NCI-H2081 (cell line): ENCODE measurements around the gene ULBP2.
"Not testable (repeated sequence)": the region's sequence is repeated elsewhere in the genome, so short reads cannot be mapped to it uniquely, and the experiment has no call there.

Experiments
- DNase-seq, 2 experiments: peaks; one replicate each; lab custom pipeline; 2025; lab: John Stamatoyannopoulos, UW

ULBP2 gene

DNA sequence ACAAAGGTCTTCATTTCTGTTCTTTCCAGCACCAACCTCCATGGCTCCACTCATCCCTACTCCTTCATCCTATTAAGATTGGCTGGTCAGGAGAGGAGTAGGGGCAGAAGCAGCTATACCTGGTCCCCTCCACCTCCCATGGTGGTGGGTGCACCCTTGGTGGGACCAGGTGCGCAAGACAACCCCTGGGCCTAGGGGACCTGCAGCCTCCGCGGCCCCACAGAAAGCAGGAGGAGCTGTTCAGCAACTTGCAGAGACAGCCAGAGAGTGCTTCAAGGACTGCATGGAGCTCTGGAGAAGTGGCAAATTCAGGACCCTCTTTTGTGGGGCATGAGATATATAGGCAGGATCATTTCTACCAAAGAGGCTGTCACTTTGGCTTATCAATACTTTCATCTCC lies 9.8 kb downstream of the ULBP2 start:
- no peak for DNase-seq

GRCh38 chr6:149953390-149953789 lies 11.6 kb downstream of the ULBP2 start:
- DNase-seq = not testable (repeated sequence)

DNA sequence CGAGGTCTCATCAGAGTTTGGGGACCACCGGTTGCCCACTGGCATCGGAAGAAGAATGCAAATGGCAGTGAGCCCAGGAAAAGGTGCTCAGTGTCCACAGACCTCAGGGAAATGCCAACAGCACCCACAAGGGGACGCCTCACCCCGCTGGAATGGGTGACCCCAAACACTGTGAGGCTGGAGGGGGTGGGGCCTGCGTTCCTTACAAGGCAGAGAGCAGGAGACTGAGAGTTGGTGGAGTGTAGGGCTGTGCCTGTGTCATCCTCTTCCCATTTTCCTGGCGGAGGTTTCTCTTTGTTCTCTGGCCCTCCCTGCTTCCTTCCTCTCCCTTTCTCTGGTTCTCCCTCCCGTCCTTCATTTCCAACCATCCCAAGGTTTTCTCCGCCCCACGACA lies 12.1 kb downstream of the ULBP2 start:
- DNase-seq = not testable (repeated sequence)

DNA sequence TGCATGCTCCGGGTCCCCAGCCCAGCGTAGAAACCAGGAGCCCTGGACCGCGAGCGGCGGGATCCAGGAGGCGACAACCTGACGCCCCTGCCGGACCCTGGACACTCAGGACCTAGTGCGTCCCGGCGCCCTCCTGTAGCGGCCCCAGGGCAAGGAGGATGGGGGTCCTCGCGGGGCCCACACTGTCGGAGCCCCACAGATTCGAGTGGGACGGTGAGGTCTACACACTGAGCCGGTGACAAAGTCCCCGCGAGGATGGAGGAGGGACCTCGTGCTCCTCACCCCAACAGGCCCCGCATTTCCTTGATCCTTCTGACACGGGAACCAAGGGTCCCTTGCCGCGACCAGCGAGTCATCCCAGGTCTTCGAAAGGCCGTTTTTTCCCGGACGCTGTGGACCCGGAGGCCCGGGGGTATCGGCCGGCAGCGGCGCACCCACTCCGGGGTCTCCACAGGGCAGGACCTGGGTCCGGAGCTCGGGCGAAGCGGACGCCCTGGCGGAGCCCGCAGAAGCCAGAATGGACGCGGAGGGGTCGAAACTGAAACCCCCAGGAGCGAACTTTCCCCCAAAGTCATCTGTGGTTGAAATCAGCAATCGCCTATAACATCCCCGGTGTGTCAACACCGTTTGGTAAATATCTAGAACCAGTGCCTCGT lies 12.6 kb downstream of the ULBP2 start:
- DNase-seq = not testable (repeated sequence)

GRCh38 chr6:149954984-149955653 lies 13.3 kb downstream of the ULBP2 start:
- not testable (repeated sequence) for DNase-seq

- DNase-seq = not testable (repeated sequence)
Observed at GRCh38 chr6:149955654-149956317, 14.0 kb downstream of the ULBP2 start.

DNA sequence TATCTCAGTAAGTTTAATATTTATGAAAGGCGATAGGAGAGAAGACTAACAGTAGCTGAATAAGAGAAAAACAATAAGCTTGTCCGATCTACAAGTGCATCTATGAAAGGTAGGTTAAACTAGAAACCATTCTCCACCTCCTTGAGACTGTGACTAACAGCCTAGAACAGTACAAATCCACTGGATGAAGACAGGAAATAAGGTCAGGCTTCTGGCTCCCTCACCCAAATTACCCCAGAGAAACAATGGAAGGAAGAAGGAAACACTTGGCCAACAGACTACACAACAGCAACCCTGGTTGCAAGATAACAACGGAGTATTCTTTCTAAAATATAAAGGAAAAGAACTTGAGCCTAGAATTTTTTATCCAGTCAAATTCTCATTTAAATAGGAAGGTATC lies 16.3 kb downstream of the ULBP2 start:
- not testable (repeated sequence) for DNase-seq

DNA sequence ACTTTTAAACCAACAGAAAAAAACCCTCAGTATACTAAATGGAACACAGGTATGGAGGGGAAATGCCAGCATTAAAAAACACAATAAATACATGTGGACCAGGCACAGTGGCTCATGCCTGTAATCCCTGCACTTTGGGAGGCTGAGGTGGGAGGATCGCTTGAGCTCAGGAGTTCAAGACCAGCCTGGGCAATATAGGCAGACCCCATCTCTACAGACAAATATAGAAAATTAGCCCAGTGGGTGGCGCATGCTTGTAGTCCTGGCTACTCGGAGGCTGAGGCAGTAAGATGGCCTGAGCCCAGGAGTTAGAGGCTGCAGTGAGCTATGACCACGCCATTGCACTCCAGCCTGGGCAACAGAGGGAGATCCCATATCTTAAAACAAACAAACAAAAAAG lies 18.0 kb downstream of the ULBP2 start:
- DNase-seq = not testable (repeated sequence)

GRCh38 chr6:149960488-149960887 lies 18.7 kb downstream of the ULBP2 start:
- DNase-seq = no peak

- no peak for DNase-seq
Observed at GRCh38 chr6:149961728-149962425, 20.1 kb downstream of the ULBP2 start.

DNA sequence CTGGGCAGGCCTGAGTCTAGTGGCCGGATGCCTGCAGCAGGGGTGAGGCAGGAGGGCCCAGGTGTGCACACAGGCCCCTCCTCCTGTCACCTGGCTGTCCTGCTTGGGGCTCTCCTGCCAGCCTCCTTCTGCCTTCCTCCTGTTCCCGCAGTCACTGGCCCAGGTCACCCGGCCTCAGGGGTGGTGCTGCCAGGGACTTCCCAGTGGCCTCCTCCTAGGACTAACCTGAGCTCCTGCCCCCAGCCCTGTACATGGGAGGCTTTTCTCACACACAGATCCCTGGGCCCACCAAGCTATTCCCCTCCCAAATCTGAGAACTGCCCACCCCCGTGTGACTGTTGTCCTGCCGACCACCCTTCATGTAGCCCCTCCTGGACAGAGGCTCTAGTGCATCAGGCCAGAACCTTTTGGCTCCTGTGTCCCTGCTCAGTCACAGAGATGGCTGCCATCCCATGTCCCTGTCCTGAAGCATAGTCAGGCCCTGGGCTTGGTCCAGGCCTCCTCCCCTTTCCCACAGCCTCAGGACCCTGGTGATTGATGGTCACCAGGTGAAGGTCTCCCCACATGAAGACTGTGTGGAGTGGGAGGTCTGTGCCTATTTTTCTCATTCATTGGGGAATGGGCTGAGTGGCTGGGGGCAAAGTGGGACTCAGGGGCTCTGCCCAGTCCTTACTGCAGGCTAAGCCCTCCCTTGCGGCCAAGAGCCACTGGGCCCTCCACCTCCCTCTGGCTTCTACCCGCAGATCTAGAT lies 20.8 kb downstream of the ULBP2 start:
- DNase-seq = no peak

DNA sequence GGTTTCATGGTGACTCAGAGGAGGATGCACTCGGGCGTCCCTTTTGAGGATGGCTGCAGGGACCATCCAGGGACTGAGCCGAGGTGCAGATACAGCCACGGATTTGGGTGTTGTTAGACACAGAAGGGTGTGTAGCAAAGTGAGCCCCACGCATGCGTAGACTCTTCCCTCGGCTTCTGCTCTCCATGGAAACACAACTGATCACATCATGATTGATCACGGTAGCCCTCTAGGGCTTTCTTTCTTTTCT lies 21.3 kb downstream of the ULBP2 start:
- DNase-seq = peak; percentile 33 to 59

GRCh38 chr6:149963462-149964307 lies 21.9 kb downstream of the ULBP2 start, which contains the start of gene ULBP1:
ULBP1 (plus strand) TSS chr6:149963943; CDS start chr6:149964050, 107 bp downstream.
- DNase-seq = peak; percentile 81 to 84

DNA sequence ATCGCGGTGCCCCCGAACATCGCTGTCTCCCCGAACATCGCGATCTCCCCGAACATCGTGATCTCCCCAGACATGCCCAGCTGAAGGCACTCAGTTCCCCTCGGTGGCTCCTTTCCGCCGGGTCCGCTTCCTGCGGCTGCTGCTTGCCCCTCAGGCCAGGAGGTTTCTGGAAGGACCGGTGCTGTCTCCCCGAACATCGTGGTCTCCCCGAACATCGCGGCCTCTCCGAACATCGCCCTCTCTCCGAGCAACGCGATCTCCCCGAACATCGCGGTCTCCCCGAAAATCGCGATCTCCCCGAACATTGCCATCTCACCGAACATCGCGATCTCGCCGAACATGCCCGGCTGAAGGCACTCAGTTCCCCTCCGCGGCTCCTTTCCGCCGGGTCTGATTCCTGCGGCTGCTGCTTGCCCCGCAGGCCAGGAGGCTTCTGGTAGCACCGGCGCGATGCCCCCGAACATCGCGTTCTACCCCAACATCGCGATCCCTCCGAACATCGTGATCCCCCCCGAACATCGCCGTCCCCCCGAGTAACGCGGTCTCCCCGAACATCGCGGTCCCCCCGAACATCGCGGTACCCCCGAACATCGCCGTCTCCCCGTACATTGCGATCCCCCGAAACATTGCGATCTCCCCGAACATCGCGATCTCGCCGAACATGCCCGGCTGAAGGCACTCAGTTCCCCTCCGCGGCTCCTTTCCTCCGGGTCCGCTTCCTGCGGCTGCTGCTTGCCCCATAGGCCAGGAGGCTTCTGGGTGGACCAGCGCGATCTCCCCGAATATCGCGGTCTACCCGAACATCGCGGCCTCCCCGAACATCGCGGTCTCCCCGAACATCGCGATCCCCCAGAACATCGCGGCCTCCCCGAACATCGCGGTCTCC lies 22.7 kb downstream of the ULBP2 start:
- DNase-seq = no peak

DNA sequence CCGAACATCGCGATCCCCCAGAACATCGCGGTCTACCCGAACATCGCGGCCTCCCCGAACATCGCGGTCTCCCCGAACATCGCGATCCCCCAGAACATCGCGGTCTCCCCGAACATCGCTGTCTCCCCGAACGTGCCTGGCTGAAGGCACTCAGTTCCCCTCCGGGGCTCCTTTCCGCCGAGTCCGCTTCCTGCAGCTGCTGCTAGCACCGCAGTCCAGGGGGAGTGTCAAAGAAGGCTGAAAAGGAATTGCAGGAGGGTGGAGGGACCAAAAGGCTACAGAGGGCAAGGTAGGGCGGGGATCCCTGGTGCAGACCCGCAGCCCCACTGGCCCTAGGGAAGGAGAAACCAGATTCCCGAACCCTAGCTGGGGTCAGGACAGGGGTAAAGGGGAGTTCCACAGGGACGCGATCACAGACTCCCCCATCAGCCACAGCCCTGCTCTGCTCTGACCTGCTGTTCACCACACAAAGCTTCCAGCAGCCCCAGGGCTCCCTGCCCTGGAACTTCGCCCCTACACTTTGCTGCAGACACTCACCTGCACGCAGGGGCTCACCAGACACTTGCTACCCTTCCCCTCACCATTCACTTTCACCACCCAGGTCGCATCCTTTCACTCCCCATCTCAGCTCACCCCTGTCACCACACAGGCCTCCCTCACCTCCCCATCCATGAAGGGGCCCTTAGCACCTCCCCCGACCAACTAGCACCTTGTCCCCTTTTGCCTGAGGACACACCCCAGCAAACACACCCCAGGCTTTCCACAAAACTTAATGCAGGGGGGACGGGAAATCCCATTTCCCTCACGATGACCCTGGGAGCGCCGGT lies 23.6 kb downstream of the ULBP2 start:
- DNase-seq = no peak

DNA sequence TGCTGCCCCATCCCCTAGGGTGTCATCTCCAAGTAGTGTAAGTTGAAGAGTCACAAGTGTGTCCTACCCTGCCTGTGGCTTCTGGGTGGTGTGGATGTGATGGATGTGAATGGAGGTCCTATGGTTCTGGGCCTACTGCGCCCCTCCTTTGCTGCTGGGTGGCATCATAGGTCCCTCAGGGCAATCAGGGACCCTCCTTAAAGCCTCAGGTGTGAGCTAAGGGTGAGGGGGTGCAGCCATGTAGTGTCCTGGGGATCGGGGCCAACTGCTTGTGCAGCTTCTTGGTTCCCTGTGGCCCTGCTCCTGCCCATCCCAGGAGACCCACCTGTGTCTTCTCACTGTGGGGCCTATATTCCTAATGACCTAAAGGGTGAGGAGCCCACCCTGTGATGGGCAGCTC lies 24.5 kb downstream of the ULBP2 start:
- DNase-seq = not testable (repeated sequence)

- no peak for DNase-seq
Observed at GRCh38 chr6:149967591-149967990, 25.8 kb downstream of the ULBP2 start.

DNA sequence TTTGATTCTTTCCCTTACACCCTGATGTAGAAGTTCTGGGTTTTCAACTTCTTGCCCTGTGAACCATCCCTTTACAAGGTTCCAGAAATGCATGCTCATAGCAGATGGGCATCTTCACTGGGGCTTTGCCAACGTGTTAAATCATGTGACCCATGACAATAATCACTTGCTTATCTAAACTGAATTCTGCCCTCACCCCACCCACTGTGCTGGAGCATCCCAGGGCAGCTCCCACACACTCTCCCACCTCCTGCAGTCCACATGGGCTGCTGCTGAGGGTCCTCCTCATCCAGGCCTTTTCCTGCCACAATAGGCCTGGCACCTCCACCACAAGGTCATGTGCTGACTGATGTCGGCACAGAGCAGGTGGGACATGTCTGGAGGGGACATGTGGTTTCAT lies 26.2 kb downstream of the ULBP2 start:
- DNase-seq = not testable (repeated sequence)

- DNase-seq = not testable (repeated sequence)
Observed at GRCh38 chr6:149968909-149969308, 27.1 kb downstream of the ULBP2 start.
